GM21576 (cell line): ENCODE results near the gene MBD1.
"Not testable (repeated sequence)": the region's sequence is repeated elsewhere in the genome, so short reads cannot be mapped to it uniquely, and the experiment has no call there.

Experiments
- ATAC-seq: cut with Tn5 transposase; IDR thresholded peaks from one replicate; pipeline ENCODE4 v1.9.1; 2021; ENCODE audit warnings: mild to moderate bottlenecking, moderate library complexity; ENCODE audit not compliant: unreplicated experiment

The MBD1 gene

DNA sequence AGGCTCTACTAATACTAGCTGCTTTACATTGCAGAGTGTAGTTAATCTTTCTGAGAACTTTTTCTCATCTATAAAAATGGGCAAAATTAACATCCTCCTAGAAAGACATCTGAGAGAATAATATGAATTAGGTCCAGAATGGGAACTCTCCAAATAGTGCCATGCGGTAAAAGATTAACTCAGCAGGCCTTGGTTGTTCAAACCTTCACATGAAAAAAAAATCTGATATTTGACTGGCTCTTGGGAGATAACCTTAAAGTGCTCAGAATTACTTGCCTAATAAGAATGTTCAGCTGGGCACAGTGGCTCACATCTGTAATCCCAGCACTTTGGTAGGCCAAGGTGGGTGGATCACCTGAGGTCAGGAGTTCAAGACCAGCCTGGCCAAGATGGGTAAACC lies 11.7 kb upstream of the MBD1 start:
- ATAC-seq, result no peak

DNA sequence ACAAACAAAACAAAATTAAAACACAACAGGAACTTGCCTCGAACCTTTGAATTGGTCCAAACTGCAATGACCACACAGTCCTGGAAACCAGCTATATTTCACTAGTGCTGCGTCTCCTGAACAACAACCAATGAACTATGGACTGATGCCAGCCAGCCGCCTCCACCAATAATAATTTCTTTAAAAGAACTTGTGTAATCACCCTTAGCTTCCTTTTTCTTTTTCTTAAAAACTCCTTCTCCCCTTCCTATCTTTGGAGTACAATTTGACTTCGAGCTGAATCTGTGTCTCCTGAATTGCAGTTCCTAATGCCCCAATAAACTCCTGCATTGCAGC lies 7.8 kb upstream of the MBD1 start:
- ATAC-seq, result no peak

DNA sequence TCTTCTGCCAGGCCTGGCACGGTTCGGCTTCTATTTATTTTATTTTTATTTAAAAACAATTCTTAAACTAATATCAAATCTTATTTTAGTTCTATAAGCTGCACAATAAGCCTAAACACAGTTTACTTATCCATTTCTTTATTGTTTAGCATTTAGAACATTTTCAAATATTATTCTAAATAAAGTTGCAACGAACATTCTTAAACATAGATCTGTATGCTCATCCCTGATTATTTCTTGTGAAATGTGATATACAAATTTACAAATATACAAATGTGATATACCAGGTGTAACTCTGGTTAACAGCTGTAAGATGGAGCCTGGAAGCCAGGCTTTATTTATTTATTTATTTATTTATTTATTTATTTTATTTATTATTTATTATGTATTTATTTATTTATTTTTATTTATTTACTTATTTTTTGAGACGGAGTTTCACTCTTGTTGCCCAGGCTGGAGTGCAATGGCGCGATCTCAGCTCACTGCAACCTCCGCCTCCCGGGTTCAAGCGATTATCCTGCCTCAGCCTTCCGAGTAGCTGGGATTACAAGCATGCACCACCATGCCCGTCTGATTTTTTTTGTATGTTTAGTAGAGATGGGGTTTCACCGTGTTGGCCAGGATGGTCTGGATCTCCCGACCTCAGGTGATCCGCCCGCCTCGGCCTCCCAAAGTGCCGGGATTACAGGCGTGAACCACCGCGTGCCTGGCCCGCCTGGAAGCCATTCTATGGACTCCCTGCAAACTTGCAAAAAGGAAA lies 7.2 kb upstream of the MBD1 start:
- ATAC-seq, result not testable (repeated sequence)

DNA sequence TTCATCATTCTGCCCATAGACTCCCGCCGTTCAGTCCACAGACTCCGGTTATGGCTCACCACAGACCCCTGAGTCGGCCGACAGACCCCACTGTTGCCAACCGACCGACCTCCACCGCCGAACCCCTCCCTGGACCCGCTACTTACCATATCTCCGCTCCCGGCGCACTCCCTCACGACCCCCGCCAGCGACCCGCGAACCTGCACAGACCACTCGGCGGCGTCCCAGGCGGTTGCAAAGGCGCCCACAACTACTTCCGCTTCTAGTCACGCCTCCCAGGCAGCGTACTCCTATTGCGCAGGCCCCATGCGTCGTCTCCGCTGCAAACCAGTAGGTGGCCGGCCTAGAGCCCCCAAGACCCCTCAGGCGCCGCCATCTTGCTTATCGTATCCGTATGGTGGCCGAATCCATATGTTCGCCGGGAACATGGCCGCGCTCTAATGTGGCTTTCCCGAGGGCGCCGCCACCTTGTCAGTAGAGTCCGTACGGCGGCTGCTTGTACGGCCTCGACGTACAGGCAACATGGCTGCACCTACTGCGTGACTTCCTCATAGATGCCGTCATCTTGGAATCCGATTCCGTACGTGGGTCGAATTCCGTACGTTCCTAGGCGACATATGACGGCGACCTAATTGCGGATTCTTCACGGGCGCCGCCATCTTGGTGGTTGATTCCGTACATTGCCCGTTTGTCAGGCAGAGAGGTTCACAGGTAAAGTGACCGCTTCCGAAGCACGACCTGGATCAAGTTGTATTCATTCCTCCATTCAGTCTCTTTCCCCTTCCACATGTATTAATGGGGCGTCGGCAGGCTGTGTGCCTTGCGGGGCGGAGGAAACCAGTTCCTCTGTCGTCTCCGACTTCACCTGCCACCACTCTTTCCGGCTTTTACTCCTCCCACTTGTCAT lies 6.4 kb upstream of the MBD1 start, which contains the start of gene CXXC1:
Gene CXXC1 (minus strand): TSS at position 252 of the 907 bp plus-strand sequence. CDS start 103 bp downstream, at position 149.
- ATAC-seq, result peak; percentile 88

DNA sequence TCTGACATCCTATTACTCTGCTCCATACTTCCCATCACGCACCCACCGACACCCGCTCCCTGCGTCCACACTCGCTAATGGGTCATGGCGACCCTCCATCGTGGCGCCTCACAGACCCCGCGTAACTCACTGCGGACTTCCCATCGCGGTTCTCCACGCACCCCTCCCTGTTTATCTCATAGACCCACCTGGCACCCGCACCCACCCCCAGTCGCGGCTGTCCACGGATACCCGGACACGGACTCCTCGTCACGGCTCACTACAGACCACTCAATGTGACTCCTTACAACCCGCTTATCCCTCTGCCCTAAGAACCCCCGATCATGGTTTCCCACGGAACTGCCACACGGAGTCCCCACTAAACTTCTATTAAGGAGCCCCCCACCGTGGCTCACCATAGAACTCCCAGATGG lies 5.7 kb upstream of the MBD1 start:
- no peak for ATAC-seq

DNA sequence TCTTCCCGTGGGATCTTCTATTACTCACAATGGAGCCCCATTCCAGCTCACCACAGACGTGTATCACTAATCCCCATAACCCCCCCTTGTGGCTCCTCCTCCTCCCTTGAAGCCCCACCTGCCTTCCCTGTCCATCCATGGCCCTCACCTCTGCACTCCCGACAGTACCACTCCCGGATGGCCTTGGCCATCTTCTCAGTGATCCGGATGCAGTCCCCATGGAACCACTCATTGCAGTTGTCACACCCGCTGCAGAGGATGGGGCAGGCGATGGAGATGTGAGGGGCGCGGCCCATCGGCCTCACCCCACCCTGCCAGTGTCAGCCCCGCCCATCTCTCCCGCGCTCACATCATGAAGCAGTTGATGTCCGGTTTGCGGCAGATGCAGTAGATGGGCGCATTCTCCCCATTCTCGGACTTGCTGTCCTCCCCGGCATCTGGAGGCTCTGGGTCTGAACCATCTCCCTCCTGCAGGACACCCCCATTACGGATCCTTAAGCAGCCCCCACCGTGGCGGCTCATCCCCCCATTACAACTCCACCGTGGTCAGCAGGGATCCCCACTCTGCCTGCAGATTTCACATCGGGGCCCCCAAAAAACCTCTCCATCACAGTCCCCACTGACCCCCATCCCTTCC lies 5.2 kb upstream of the MBD1 start:
- no peak for ATAC-seq

DNA sequence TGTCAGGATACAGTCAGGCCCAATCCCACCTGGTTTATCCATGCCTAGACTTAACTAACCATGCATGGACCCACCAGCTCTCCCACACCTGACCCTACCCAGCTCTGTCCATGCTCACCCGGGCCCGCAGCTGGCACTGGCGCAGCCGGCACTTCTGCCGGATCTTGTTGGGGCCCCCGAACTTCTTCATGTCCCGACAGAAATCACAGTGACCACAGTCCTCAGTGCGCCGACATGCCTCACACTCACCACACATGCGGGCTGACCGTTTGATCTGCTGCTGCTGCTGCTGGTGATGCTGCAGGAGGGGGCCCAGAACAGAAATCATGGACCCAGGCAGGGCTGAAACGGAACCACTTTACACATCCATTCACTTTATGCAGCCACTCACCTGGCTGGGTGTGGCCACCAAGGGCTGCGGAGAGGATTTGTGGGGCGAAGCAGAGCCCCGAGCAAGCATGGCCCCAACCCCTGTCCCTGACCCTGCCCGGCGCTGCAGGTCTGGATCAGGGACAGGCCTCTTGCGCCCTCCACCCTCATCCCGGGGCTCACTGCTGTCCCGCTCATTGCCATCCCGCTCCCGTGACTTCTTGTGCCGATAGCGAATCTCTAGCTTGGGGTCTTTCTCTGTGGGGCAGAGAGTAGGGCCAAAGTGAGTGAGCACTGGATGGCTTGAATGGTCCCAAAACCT lies 4.5 kb upstream of the MBD1 start:
- no peak for ATAC-seq

DNA sequence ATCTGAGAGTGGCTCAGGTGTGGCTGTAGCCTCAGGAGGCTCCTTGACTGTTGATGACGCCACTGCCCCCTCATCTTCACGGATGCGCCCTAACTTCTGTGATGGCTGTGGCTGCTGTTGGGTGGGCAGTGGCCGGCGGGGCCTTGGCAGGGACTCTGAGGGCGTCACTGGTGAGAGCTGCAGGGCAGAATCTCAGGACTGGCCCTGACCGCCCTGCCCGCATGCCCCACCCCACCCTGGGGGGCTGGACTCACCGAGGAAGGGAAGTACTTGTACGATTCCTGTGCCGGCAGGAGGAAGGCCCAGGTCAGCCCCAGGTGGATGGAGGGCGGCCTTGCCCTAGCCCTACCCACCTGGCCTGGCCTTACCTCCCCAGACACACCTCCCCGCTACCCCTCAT lies 3.7 kb upstream of the MBD1 start:
- ATAC-seq, result no peak

DNA sequence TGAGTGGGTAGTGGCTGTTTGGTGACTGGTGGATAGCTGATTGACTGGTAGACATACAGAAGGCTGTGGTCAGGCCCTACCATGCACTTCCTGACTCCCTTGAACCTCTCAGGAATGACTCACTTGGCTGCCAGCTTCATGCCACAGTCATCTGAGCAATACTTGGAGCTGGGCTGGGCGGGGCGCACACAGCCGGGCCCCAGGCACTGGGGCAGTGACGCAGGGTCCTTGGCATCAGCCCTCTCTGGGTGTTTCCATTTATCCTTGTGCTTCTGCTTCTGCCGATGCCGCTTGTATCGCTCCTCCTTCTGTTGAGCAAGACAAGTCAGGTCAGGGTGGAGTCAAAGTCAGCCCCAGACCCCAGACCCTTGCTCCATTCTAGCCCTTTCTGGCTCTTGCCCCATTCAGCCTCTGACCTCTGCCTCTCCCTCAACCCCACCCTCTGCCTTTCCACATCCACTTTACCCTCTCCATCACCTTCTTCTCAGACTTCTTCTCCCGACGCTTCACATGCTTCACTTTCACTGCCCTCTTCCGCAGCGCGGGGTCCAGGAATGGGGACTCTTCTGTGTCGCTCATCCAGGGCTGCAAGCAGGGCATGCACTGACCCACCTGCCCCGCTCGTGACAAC lies 3.0 kb upstream of the MBD1 start:
- ATAC-seq, result no peak

DNA sequence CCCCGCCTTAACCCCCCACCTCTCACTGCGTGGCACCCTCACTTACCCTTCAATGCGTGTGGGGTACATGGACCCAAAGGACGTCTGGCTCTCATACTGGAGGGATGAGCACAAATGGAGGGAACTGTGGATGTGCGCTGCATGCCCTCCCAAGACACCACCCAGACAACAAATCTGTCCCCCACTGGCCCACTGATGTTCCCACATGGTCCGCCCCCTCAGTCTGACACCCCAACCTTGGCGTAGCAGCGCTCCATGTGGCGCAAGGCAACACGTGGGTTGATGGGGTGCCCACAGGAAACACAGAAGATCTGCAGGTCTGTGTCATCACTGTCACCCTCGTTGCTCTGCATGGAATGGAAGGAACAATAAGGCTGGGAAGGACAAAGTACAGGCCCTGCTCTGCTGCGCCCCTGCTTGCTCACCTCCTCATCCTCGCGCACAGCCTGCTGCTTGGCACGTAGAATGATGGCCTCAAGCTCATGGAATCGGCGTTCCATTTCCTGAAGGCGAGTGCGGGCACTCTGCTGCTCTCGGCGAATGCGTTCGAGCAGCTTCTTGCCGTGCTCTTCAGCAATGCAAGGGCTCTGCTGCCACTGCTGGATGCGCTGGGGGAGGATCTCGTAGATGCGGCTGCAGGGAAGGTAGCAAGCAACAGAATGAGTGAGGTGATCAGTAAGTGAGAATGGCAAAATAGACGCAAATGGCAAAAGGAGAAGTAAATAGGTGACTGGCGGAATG lies 2.3 kb upstream of the MBD1 start:
- ATAC-seq, result no peak

DNA sequence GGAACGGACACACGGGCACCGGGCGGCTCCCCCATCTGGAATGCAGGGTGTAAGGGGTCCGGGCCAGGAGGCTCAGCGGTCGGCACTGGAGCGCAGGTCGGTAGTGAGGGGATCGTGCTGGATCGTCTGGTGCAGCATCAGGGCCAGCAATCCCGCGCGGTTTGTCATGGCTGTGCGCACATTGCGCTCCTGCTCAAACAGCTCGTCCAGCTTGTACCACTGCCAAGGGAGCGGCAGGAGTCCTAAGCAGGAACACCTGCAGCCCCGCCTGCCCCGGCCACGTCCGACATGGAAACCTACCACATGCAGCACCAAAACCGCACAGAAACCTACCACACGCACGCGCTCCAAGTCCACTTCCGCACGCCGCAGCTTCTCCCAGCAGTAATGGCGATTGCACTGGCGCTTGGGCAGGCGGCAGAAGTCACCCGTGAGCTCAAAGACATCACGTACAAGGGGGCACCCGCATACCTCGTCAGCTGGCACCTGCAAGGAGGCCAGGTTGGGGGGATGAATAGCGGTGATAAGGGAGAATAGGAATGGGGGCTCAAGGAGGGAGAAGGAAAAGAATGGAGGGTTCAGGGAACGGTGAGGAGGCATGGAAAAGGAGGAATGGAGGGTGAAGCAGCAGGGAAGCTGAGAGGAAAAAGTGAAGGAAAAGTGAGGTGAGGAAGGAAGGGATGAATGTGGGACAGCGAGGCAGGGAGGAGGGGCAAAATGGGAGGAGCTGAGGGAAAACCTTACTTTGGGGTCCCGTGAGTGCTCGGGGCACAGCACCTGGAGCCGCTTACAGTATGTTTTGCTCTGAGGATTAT lies 1.4 kb upstream of the MBD1 start:
- no peak for ATAC-seq

DNA sequence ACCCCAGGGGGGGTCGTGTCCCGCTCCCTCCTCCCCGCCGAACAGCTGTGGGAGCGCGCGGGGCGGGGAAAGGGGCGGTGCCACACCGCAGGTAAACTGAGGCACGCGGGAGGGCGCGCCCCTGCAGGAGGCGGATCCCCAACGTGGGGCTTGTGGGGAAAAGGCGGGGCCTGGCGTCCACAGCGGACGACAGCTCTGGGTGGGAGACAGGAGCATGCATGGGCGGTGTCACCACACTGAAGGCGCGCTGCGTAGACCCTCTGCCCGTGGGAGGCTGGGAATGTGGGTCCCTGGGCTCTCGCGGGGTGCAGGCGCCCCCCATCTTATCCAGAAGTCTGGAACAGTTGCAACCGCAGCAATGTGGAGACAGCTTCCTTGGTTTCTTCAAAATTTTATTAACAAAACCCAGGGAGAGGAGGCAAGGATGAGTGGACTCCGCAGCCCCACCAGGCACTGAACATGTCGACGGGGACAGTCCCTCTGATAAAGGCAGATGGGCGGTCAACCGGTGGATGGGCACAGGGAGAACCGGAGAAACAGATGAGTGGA lies 723 bp upstream of the MBD1 start:
- ATAC-seq, result no peak

DNA sequence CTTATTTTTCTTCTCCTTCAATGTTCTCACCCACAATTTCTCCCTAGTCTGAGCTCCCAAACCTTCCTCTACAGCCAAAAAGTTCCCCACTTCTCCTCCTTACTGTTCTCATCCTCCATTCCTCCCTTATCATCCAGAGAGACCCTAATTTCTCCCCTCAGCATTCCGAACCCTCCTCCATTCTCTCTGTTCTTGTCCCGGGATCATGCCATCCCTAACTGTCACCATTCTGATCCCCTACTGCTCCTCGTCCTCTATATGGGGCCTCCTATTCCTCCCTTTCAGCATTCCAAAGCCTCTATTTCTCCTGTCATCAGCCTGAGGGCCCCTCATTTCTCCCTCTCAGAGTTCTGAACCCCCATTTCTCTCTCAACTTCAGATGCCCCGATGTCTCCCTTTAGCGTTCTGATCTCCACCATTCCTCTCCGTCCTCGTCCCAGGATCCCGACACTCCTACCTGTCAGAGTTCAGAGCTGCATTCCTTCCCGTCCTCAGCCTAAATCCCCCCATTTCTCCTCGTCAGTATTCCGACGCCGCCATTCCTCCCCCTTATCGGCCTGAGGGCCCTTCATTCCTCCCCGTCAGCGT lies 522 bp downstream of the MBD1 start:
- no peak for ATAC-seq

DNA sequence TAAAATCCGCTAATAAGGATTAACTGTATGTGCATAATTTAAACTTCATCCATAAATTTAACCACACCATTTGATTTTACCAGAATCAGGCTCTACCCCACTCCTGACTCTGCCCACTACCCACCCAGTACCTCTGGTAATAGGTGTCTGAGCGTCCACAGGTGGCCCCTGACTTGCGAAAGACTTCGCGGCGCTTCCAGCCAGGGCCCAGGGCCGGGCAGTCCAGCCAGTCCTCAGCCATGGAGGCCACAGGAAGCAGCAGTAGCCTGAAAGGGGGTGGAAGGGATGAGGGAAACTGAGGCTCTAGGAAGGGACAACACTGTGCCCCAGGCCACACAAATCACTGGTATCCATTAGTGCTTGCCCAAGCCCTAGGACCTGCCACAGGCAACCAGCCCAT lies 1.6 kb downstream of the MBD1 start:
- no peak for ATAC-seq

DNA sequence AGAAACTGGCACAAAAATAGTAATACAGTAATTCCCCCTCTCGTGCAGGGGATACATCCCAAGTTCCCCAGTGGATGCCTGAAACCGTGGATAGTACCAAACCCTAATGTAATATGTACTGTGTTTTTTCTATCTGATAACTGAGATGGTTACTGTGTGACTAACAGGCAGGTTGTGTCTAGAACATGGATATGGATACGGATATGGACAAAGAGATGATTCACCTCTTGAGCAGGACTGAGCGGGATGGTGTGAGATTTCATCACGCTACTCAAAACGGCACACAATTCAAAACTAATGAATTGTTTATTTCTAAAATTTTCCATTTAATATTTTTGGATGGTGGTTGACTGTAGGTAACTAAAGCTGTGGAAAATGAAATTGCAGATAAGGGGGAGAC lies 3.4 kb downstream of the MBD1 start:
- ATAC-seq, result no peak

DNA sequence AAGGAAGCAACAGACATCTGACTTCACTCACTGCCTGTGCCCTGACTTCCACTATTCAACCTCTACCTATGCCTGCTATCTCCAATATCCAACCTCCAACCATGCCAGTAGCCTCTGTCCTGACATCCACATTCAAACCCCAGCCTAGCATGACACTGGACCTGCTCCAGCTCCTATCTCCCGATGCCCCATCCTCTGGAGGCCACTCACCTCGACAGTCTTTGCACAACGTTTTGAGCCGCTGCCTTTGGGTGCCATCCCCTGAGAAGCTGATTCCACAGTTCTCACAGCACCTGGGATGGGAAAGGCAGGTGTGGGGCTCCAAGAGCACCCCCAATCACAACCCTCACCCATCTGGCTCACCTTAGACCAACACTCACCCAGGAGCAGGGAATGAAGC lies 4.9 kb downstream of the MBD1 start:
- ATAC-seq, result no peak

DNA sequence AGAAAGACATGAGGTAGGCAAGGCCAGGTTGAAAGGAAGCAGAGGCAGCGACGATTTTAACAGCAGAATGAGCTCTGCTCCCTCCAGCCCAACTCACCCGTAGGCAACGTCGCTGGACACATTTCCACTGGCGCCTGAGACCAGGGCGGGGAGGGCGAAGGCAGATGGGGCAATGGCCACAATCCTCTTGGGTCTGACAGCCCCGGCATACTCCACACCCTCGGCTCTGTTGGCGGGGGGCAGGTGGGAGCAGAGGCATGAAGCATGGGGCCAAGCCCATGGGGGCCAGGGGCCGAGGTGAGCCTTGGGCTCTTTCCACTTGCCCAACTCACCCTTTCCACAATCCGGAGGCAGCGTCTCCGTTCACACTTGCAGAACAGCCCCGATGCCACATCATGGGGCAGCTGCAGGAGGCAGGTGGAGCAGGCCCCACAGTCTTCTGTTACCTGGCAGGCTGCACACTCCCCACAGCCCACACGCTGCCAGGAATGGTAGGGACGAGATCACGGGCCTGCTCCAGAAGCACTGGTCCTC lies 5.8 kb downstream of the MBD1 start:
- ATAC-seq, result no peak

DNA sequence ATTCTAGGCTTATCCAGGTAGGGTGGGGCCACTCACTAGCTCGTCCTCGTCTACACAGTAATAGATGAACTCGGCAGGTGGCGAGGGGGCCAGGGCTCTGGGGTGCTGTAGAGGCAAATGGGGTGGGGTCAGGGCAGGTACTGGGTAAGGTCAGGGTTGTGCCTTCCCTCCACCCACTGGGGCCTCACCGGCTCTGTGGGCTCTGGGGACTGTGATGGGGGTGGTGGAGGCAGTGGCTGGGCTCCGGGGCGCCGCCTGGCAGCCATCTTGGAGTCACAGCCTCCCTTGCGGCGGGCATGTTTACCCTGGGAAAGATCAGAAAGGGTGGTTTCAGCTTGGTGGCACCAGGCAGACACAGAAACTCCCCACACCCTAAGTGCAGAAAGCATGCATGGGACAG lies 6.4 kb downstream of the MBD1 start:
- no peak for ATAC-seq
